Measurements from ENCODE around the gene SKAP1. TPM values are rescaled to one million over a fixed set of nuclear protein-coding genes. Genes with fewer than 3 reads are reported as not detected.

Gene SKAP1
- total RNA-seq, 2 experiments from 2014 or later = 75.5 to 91.4 TPM

GRCh38 chr17:48237456-48237855 lies 192.6 kb downstream of the SKAP1 start:
- H3K36me3 Mint-ChIP-seq = peaks cover 11% of the 10 kb centered on the region
- no peak overlapping the region for H3K27ac Mint-ChIP-seq
- H3K27me3 Mint-ChIP-seq = no peaks in the 10 kb centered on the region
- H3K4me3 Mint-ChIP-seq = no peak overlapping the region
- DNase-seq (no peak), ATAC-seq (no peak)
- peaks cover 48% of the 10 kb centered on the region for H3K4me1 Mint-ChIP-seq
- CTCF ChIA-PET = no interaction called here
- no peaks in the 10 kb centered on the region for H3K9me3 Mint-ChIP-seq (ENCODE audit: low read depth)

- ATAC-seq = peak; percentile 31
- H3K27ac Mint-ChIP-seq = no peak overlapping the region
- no peaks in the 10 kb centered on the region for H3K27me3 Mint-ChIP-seq
- peaks cover 46% of the 10 kb centered on the region for H3K4me1 Mint-ChIP-seq
- CTCF ChIA-PET = no interaction called here
- H3K36me3 Mint-ChIP-seq = peaks cover 11% of the 10 kb centered on the region
- no peak for DNase-seq
- no peak overlapping the region for H3K4me3 Mint-ChIP-seq
- no peaks in the 10 kb centered on the region for H3K9me3 Mint-ChIP-seq (ENCODE audit: low read depth)
These were observed 193.3 kb downstream of the SKAP1 start for GRCh38 chr17:48236681-48237134.

DNA sequence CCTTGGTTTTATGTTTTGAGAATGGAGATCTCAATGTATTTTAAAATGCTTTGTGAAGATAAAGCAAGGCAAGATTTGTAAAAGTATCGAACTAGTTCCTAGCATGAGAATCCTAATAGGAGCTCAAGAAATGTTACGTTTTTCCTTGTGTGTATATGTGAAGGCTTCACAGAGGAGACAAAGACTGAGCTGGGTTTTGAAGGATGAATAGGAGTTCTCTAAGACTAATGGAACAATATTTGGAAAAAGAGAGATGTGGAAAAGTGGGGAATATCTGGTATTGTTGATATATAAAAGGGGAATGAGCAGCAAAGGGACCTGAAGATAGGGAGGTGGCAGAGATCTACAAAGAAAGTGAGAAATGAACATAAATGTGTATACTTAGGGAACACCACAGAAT lies 195.1 kb downstream of the SKAP1 start:
- DNase-seq (no peak), ATAC-seq (no peak)
- CTCF ChIA-PET = interaction anchor here (1.5 to 1.6 kb wide), 2 partner anchors 9 to 28 kb away, joined by 3 to 4 read pairs; no protein-coding TSS in a partner anchor
- Mint-ChIP-seq H3K27ac (no peak overlapping the region), H3K27me3 (no peaks in the 10 kb centered on the region), H3K36me3 (peaks cover 11% of the 10 kb centered on the region), H3K4me3 (no peak overlapping the region), H3K4me1 (peaks cover 31% of the 10 kb centered on the region), H3K9me3 (ENCODE audit: low read depth) (no peaks in the 10 kb centered on the region)

GRCh38 chr17:48231995-48232959 lies 197.7 kb downstream of the SKAP1 start:
- Mint-ChIP-seq H3K27me3 (no peaks in the 10 kb centered on the region), H3K9me3 (ENCODE audit: low read depth) (no peaks in the 10 kb centered on the region), H3K27ac (no peak overlapping the region), H3K36me3 (peaks cover 11% of the 10 kb centered on the region), H3K4me3 (no peak overlapping the region), H3K4me1 (peaks cover 12% of the 10 kb centered on the region)
- no peak for DNase-seq
- CTCF ChIA-PET = no interaction called here
- ATAC-seq = no peak

DNA sequence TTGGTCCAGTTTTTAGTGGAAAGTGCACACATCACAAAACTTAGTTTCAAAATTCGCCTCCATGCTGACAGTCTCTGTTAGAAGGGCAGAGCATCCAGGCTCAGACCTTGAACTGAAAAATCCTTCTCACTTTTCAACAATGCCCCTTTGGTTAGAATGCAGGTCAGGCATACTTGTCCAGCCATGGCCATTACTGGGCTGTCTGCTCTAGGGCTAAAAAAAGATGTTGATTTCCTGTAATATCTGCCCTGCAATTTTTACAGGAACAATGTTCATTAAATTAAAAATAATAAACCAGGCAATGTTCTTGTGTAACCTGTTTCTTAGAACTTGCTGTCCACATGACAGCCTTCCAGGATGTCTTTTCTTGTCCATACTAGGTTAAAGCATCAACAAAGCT lies 200.1 kb downstream of the SKAP1 start:
- ATAC-seq = no peak

GRCh38 chr17:48228720-48229119 lies 201.3 kb downstream of the SKAP1 start:
- H3K4me3 Mint-ChIP-seq = no peak overlapping the region
- no peaks in the 10 kb centered on the region for H3K9me3 Mint-ChIP-seq (ENCODE audit: low read depth)
- peaks cover 7% of the 10 kb centered on the region for H3K4me1 Mint-ChIP-seq
- DNase-seq (no peak), ATAC-seq (no peak)
- H3K27ac Mint-ChIP-seq = no peak overlapping the region
- H3K27me3 Mint-ChIP-seq = no peaks in the 10 kb centered on the region
- CTCF ChIA-PET = interaction anchor here (1.1 to 1.4 kb wide), 4 partner anchors 10 to 153 kb away, joined by 3 to 4 read pairs (median 4); no protein-coding TSS in a partner anchor
- peaks cover 8% of the 10 kb centered on the region for H3K36me3 Mint-ChIP-seq

More for the DNA sequence above, 200.1 kb downstream of the SKAP1 start:
- peaks cover 4% of the 10 kb centered on the region for H3K4me1 Mint-ChIP-seq
- no peak for DNase-seq
- no peak overlapping the region for H3K27ac Mint-ChIP-seq
- H3K36me3 Mint-ChIP-seq = peaks cover 9% of the 10 kb centered on the region
- CTCF ChIA-PET = interaction anchor here (1.4 kb wide), 1 partner anchor 17 kb away, joined by 3 read pairs; no protein-coding TSS in a partner anchor
- no peaks in the 10 kb centered on the region for H3K9me3 Mint-ChIP-seq (ENCODE audit: low read depth)
- H3K27me3 Mint-ChIP-seq = no peaks in the 10 kb centered on the region
- no peak overlapping the region for H3K4me3 Mint-ChIP-seq

DNA sequence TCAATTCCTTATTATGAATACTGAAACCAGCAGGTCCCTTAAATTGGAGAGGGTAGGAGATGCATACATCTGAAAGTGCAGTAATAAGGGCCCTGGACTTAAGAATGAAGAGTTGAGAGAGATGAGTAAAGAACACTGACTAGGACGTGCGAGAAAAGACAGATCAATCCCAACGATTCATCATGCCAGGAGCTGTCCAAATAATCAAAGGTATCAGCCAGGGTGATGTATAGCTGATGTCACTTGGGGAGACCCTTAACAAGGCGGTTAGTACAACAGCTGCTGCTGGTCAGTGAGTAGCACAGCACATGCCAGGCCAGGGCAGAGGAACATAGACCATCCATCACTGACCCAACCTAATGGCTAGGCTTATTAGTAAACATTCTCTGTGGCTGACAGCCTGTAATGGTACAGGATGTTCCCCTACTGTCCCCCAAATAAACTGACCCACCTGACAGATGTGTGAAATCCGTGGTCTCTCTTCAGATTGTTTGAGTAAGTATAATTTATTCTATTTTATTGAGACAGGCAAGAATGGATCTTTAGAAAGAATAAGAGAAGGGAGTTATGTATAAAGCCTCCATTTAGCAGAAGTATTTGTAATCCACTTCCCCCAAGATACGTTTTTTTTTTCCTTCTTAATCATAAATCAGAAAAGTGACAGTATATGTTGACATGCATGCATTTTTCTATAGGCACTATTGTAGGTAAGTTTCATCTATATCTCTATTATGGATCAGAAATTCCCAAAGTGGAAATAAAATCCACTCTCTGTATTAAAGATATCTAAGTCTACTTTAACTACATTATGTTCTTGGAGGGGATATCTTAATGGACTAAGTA lies 204.1 kb downstream of the SKAP1 start:
- Mint-ChIP-seq H3K4me1 (peaks cover 9% of the 10 kb centered on the region), H3K36me3 (peaks cover 4% of the 10 kb centered on the region), H3K27me3 (no peaks in the 10 kb centered on the region), H3K4me3 (no peak overlapping the region), H3K27ac (no peak overlapping the region), H3K9me3 (ENCODE audit: low read depth) (no peaks in the 10 kb centered on the region)
- CTCF ChIA-PET = interaction anchor here (1.1 kb wide), 1 partner anchor 21 kb away, joined by 3 read pairs; no protein-coding TSS in a partner anchor
- ATAC-seq = no peak
- no peak for DNase-seq

DNA sequence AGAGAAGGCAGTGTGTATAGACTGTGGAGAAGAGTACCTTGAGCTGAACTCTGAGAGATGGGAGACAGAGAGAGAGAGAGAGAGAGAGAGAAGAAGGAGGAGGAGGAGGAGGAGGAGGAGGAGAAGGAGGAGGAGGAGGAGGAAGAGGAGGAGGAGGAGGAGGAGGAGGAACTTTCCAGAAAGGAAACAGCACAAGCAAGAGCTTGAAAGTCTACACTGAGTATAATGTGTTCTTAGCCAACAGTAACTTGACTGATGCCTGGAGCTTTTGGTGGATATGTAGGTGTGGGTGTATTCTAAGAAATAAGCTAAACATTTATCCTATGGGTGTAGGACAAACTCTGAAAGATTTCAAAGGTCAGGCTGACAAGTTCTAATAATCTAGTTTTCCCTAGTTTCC lies 206.1 kb downstream of the SKAP1 start:
- no peaks in the 10 kb centered on the region for H3K9me3 Mint-ChIP-seq (ENCODE audit: low read depth)
- DNase-seq (no peak), ATAC-seq (no peak)
- H3K27ac Mint-ChIP-seq = no peak overlapping the region
- H3K36me3 Mint-ChIP-seq = peaks cover 2% of the 10 kb centered on the region
- peaks cover 6% of the 10 kb centered on the region for H3K4me1 Mint-ChIP-seq
- H3K27me3 Mint-ChIP-seq = no peaks in the 10 kb centered on the region
- CTCF ChIA-PET = interaction anchor here (0.8 to 1.0 kb wide), 2 partner anchors 10 to 454 kb away, joined by 3 read pairs; no protein-coding TSS in a partner anchor
- H3K4me3 Mint-ChIP-seq = no peak overlapping the region

GRCh38 chr17:48219617-48220016 lies 210.4 kb downstream of the SKAP1 start:
- CTCF ChIA-PET = interaction anchor here (1.5 kb wide), 1 partner anchor 9 kb away, joined by 3 read pairs; no protein-coding TSS in a partner anchor
- H3K27ac Mint-ChIP-seq = no peak overlapping the region

DNA sequence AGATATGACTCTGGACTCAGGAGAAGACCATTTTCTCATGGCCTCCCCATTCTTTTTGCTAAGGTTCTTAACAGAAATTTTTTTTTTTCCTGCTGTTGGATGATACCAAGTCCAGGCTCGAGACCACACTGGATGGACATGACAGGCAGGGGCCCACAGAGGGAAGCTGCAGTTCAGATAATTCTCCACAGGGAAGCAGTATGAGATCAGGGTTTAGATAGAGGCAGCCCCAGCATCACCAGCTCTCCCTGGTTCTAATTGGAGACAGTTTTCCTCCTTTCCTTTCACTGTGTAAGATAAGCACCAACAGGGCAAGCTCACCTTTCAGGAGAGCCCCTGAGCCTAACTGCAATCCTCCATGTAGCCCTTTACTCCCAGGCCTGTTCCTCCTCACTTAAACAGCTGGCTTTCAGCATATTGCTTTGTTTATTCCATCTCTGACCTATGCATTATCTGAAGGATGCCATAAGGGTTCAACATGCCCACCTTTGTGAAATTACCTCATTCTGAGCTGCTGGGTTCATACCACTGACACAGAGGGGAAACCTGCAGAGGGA lies 214.4 kb downstream of the SKAP1 start:
- CTCF ChIA-PET = interaction anchor here (0.7 to 2.7 kb wide), 4 partner anchors 18 to 135 kb away, joined by 3 to 8 read pairs (median 4); no protein-coding TSS in a partner anchor
- Mint-ChIP-seq H3K27me3 (no peaks in the 10 kb centered on the region), H3K4me1 (peaks cover 3% of the 10 kb centered on the region), H3K4me3 (no peak overlapping the region), H3K9me3 (ENCODE audit: low read depth) (no peaks in the 10 kb centered on the region), H3K36me3 (peaks cover 4% of the 10 kb centered on the region), H3K27ac (no peak overlapping the region)
- DNase-seq = no peak
- no peak for ATAC-seq

More at GRCh38 chr17:48219617-48220016, 210.4 kb downstream of the SKAP1 start:
- Mint-ChIP-seq H3K4me1 (peaks cover 5% of the 10 kb centered on the region), H3K9me3 (ENCODE audit: low read depth) (no peaks in the 10 kb centered on the region), H3K27me3 (no peaks in the 10 kb centered on the region), H3K36me3 (peaks cover 3% of the 10 kb centered on the region), H3K4me3 (no peak overlapping the region)
- DNase-seq (no peak), ATAC-seq (no peak)

DNA sequence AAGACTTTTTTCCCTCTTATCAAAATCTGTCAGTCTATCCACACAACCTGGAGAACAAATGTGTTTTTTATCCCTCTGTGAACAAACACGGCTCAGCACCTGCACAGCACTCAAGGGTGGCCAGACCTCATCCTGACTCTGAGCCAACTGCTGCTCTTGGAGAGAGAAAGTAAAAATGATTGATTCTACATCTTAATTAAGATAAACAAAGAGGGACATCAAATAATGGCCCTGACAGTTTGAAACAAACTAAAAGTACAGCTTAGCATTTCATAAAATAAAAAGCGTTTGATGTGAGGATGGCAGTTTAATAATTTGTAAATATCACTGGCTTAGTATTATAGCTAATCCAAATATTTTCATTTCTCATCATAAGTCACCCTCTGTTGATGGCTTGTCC lies 216.2 kb downstream of the SKAP1 start:
- H3K36me3 Mint-ChIP-seq = peaks cover 4% of the 10 kb centered on the region
- no peak overlapping the region for H3K27ac Mint-ChIP-seq
- no peaks in the 10 kb centered on the region for H3K9me3 Mint-ChIP-seq (ENCODE audit: low read depth)
- DNase-seq = no peak
- no peak overlapping the region for H3K4me3 Mint-ChIP-seq
- peaks cover 3% of the 10 kb centered on the region for H3K4me1 Mint-ChIP-seq
- no peaks in the 10 kb centered on the region for H3K27me3 Mint-ChIP-seq
- CTCF ChIA-PET = interaction anchor here (0.8 to 1.5 kb wide), 3 partner anchors 10 to 94 kb away, joined by 3 to 4 read pairs (median 3); no protein-coding TSS in a partner anchor
- no peak for ATAC-seq

- H3K27ac Mint-ChIP-seq = no peak overlapping the region
- H3K4me1 Mint-ChIP-seq = peaks cover 3% of the 10 kb centered on the region
- no peaks in the 10 kb centered on the region for H3K9me3 Mint-ChIP-seq (ENCODE audit: low read depth)
- no peak overlapping the region for H3K4me3 Mint-ChIP-seq
- no peaks in the 10 kb centered on the region for H3K27me3 Mint-ChIP-seq
- DNase-seq = no peak
- peaks cover 2% of the 10 kb centered on the region for H3K36me3 Mint-ChIP-seq
- no peak for ATAC-seq
- CTCF ChIA-PET = no interaction called here
These were observed 218.2 kb downstream of the SKAP1 start for GRCh38 chr17:48211787-48212186.

- H3K27ac Mint-ChIP-seq = no peak overlapping the region
- H3K4me3 Mint-ChIP-seq = no peak overlapping the region
- DNase-seq (no peak), ATAC-seq (no peak)
- peaks cover 3% of the 10 kb centered on the region for H3K4me1 Mint-ChIP-seq
- no peaks in the 10 kb centered on the region for H3K9me3 Mint-ChIP-seq (ENCODE audit: low read depth)
- peaks cover 2% of the 10 kb centered on the region for H3K36me3 Mint-ChIP-seq
- CTCF ChIA-PET = no interaction called here
- no peaks in the 10 kb centered on the region for H3K27me3 Mint-ChIP-seq
These were observed 219.0 kb downstream of the SKAP1 start for GRCh38 chr17:48211011-48211410.
